ENCODE measurements around the gene CERS6. TPM values are rescaled to one million over a fixed set of nuclear protein-coding genes. Genes with fewer than 3 reads are reported as not detected.

CERS6 gene
- total RNA-seq, 1 donor = 20.7 TPM

DNA sequence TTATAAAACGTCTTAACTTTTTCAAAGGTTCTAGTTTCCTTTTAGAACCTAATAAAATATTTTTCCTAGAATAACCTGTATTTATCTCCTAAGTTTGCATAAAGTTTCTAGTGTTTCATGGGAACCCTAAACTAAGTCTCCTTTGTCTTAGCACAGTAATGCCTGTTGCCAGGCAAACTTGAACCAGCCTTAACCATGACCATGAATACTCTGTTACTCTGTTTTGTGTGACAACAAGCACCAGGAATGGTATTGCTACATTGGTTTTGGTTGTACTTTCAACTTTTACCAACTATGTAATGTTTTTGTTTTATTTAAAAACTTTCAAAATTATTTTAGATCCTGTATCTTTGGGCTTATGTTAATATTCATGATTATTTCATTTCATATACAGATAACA is 137.6 kb downstream of the CERS6 start:
- DNase-seq (ENCODE audit: low read depth in 2 of 3, low spot score in 2 of 3) = no peak

DNA sequence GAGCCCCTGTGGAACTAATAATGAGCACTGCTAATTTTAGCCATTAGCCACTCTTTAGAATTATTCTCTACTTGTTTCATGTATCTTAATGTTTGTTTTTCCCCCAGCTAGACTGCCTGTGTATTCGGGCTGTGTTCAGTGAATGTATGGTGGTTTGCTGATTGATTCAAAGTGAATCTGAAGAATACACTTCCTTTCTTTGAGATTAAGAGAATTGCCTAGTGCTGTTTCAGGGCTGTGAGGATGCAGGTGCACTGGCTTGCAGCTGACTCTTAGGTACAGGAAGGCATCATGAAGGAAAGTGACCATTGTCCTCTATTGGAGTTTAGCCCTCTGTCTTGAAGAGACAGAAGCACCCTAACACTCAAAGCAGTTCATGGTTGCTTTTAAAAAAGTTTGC is 138.7 kb downstream of the CERS6 start:
- DNase-seq (ENCODE audit: low read depth in 2 of 3, low spot score in 2 of 3) = no peak

DNA sequence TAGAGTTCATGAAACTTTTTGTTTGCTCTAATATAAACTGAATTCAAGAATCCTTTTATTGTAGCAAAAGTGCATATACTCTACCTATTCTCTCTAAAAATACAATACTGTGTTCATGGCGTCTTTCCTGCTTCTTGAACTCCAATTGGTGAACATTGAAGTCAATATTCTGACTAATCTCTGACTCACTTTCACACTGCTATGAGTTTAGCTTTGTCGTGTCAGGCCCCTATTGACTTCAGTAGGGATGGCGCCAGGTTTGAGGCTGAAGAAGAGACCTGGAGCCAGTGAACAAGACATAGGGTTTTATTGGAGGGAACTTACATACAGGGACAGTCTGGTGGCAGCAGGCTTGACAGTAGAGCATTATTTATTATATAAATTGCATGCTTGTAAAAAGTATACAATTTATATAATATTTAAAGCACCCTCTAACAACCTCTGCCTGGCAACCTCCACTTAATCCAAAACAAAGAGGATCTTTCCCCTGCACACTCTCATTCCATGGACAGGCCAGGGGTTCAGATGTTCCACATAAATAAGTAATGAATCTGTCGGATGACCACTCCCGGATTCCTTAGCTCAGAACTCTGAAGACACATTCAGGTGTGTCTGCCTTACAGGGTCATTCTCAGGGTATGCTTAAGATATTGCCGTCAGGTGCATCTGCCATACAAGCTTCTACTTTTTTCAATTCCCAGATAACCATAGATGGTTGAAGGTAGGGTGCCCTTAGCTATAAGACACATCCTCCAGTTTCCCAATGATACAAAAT is 141.0 kb downstream of the CERS6 start:
- DNase-seq (ENCODE audit: low read depth in 2 of 3, low spot score in 2 of 3) = no peak

- DNase-seq (ENCODE audit: low read depth in 2 of 3, low spot score in 2 of 3) = no peak
Observed at GRCh38 chr2:168599738-168600137, 143.7 kb downstream of the CERS6 start.

DNA sequence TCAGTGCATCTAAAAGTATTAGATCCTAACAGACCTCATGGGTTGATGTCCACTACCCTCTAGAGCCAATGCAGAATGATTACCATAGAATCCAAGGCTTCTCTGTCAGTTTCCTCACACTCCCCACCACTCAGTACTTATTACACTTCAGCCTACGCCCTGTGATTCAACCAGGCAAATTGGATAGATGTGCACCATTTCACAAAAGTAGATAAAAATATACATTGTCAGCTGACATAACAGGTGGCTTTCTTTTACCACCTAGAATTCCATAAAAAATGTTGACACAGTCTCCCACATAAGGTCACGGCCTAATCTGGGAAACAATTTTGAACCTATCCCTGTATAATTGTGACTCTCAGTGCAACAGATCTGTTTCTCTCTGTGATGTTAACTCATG is 144.9 kb downstream of the CERS6 start:
- no peak for DNase-seq (ENCODE audit: low read depth in 2 of 3, low spot score in 2 of 3)

DNA sequence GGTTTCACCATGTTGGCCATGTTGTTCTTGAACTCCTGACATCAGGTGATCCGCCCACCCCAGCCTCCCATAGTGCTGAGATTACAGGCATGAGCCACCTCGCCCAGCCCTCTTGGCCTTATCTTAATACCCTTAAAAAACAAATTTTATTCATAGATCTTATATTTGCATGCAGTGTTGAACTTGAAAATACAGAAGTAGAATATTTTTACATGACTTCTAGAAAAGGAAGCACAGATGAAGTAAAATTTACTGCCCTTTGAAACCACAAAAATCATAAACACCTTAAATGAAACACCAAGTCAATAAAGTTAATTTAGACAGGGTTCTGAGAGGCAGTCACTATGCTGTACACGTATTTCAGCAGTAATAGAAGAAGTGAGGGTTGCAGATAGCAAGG is 145.7 kb downstream of the CERS6 start:
- DNase-seq (ENCODE audit: low read depth in 2 of 3, low spot score in 2 of 3) = peak in 2 of 3 donors; percentile 29 to 73

GRCh38 chr2:168602379-168602778 is 146.3 kb downstream of the CERS6 start:
- no peak for DNase-seq (ENCODE audit: low read depth in 2 of 3, low spot score in 2 of 3)

GRCh38 chr2:168602846-168603401 is 146.9 kb downstream of the CERS6 start:
- DNase-seq (ENCODE audit: low read depth in 2 of 3, low spot score in 2 of 3) = no peak

DNA sequence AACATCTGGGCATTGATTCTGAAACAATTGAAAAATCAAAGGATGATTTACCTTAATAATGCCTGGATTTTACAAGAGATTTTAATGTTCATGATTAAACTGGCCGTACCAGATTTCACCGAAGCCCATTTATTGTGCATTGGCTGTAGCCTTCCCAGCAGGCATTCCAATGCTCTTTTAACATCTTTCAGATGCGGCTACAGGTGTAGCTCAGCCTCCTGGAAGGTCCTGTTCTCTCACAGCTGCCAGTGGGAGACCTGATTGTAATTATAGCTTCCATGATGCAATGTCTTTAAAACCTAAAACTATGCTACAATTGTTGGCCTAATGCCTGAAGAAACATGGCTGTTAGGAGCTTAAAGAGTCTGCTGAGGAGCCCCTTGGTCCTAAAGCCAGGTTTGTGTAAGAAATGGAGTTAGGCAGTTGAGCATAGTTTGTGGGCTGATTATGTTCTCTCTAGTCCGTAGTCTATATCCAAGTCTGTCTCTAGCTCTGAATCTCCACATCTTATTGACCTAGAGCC is 147.4 kb downstream of the CERS6 start:
- no peak for DNase-seq (ENCODE audit: low read depth in 2 of 3, low spot score in 2 of 3)

DNA sequence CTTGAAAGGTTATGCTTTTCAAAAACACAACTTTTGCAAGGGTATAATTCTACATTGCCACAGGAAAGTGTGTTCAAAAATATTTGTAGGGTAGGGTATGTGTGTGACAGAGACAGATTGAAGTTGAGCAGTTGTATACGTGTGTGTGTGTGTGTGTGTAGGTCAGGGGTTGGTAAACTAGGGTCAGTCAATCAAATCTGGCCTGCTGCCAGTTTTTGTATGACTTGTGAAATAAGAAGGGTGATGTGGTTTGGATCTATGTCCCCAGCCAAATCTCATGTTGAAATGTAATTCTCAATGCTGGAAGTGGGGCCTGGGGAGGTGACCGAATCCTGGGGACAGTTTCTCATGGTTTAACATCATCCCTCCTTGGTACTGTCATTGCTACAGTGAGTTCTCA is 148.2 kb downstream of the CERS6 start:
- DNase-seq (ENCODE audit: low read depth in 2 of 3, low spot score in 2 of 3) = no peak

DNA sequence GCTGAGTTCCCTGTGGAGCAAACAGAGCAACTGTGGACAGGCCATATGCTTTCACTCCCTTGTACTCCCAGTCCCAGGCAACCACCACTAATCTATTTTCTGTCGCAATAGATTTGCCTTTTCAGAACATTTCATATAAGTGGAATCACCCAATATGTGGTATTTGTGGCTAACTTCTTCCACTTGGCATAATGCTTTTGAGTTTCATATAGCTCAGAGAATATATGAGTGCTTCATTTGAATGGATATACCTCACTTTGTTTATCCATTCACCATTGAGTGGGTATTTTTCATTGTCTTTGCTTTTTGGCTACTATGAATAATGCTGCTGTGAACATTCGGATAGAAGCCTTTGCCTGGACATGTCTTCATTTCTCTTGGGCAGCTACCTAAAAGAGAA is 151.9 kb downstream of the CERS6 start:
- no peak for DNase-seq (ENCODE audit: low read depth in 2 of 3, low spot score in 2 of 3)

GRCh38 chr2:168608796-168609195 is 152.7 kb downstream of the CERS6 start:
- DNase-seq (ENCODE audit: low read depth in 2 of 3, low spot score in 2 of 3) = no peak

- no peak for DNase-seq (ENCODE audit: low read depth in 2 of 3, low spot score in 2 of 3)
Observed at GRCh38 chr2:168611091-168611490, 155.0 kb downstream of the CERS6 start.

GRCh38 chr2:168611896-168612650 is 156.0 kb downstream of the CERS6 start:
- no peak for DNase-seq (ENCODE audit: low read depth in 2 of 3, low spot score in 2 of 3)

- no peak for DNase-seq (ENCODE audit: low read depth in 2 of 3, low spot score in 2 of 3)
Observed at GRCh38 chr2:168612719-168613118, 156.6 kb downstream of the CERS6 start.

GRCh38 chr2:168613551-168613950 is 157.5 kb downstream of the CERS6 start:
- DNase-seq (ENCODE audit: low read depth in 2 of 3, low spot score in 2 of 3) = no peak

- no peak for DNase-seq (ENCODE audit: low read depth in 2 of 3, low spot score in 2 of 3)
Observed at GRCh38 chr2:168614172-168615018, 158.3 kb downstream of the CERS6 start.

- DNase-seq (ENCODE audit: low read depth in 2 of 3, low spot score in 2 of 3) = no peak
Observed at GRCh38 chr2:168620554-168620953, 164.5 kb downstream of the CERS6 start.

GRCh38 chr2:168622559-168622958 is 166.5 kb downstream of the CERS6 start:
- no peak for DNase-seq (ENCODE audit: low read depth in 2 of 3, low spot score in 2 of 3)

DNA sequence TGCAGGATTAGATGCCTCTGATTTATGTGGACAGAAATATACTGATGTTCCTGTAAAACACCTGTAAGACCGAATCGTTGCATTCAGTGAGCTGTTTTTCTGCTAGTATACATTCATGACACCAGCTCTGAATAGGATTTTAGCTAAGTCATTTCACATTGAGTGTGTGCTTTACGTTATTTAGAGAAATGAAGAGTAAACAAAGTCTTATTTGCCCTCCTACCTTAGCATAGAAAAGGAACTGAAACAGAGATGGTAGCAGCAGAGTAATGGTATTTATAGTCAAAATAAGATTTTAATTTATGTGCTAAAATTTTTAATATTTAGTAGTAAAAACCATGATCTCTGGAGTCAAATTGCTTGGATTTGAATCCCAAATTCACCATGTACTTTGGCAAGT is 168.0 kb downstream of the CERS6 start:
- no peak for DNase-seq (ENCODE audit: low read depth in 2 of 3, low spot score in 2 of 3)

- peak in 2 of 3 donors; percentile 43 to 81 for DNase-seq (ENCODE audit: low read depth in 2 of 3, low spot score in 2 of 3)
Observed at GRCh38 chr2:168626096-168626495, 170.0 kb downstream of the CERS6 start.
